Naive thymus-derived CD4-positive, alpha-beta T cell (primary cell): ENCODE measurements around the gene GRIP2. TPM values are rescaled to one million over a fixed set of nuclear protein-coding genes. Genes with fewer than 3 reads are reported as not detected.

Experiments
- ATAC-seq: fragments of 150-1000 bp; cut with Tn5 transposase; 2 replicates; pipeline ENCODE4 v1.10.0; 2021; ENCODE audit warnings: mild to moderate bottlenecking, moderate library complexity
- CTCF ChIA-PET: fragments of 350-600 bp; sonication (Branson Sonifier 250); formaldehyde crosslinking; loops from one replicate; lab custom pipeline; 2021; ENCODE audit warnings: antibody characterized with exemption; lab: Charles Lee
- POLR2A ChIA-PET: fragments of 350-600 bp; sonication (Branson Sonifier 250); formaldehyde crosslinking; loops from one replicate; lab custom pipeline; 2021; ENCODE audit warnings: antibody characterized with exemption, inconsistent platforms; lab: Charles Lee
- DNase-seq, 9 donors: peaks; one replicate each; pipeline versions ENCODE4 v3.0.0 to v3.0.0-alpha.2; 2020 to 2022; ENCODE audit warnings: mixed read lengths in 1 of 9
- H3K27ac ChIP-seq: one replicate; pipeline ENCODE4 v1.7.0; 2013; ENCODE audit warnings: mild to moderate bottlenecking, low read depth, low read length, moderate library complexity
- H3K27me3 ChIP-seq, 2 donors: one replicate each; pipeline ENCODE4 v1.7.0; 2013; ENCODE audit warnings: low read length in 2 of 2, mild to moderate bottlenecking in 2 of 2, moderate library complexity in 2 of 2; ENCODE audit not compliant: control insufficient read depth in 2 of 2, insufficient read depth in 2 of 2
- H3K36me3 ChIP-seq, 3 experiments: 1 replicate in 2 of 3; 2 replicates in 1 of 3; pipeline ENCODE4 v1.7.0; 2013; ENCODE audit warnings: low read length in 3 of 3, mild to moderate bottlenecking in 3 of 3, moderate library complexity in 1 of 3; ENCODE audit not compliant: insufficient read depth in 3 of 3, control insufficient read depth in 2 of 3
- H3K4me1 ChIP-seq, 2 donors: one replicate each; pipeline ENCODE4 v1.7.0; 2013; ENCODE audit warnings: low read length in 2 of 2, mild to moderate bottlenecking in 2 of 2, moderate library complexity in 1 of 2; ENCODE audit not compliant: control insufficient read depth in 2 of 2, insufficient read depth in 2 of 2
- H3K4me3 ChIP-seq: 2 replicates; pipeline ENCODE4 v1.7.0; 2013; ENCODE audit warnings: mild to moderate bottlenecking, low read length
- H3K9me3 ChIP-seq, 3 experiments: 1 replicate in 2 of 3; 2 replicates in 1 of 3; pipeline ENCODE4 v1.7.0; 2013; ENCODE audit warnings: low read length in 3 of 3; ENCODE audit not compliant: control insufficient read depth in 2 of 3
- H3K27ac Mint-ChIP-seq, 9 donors: one replicate each; pipeline ENCODE4 v1.8.0; 2020 to 2022; ENCODE audit warnings: mixed read lengths in 9 of 9, mild to moderate bottlenecking in 8 of 9, moderate library complexity in 5 of 9, inconsistent platforms in 2 of 9
- H3K27me3 Mint-ChIP-seq, 5 donors: one replicate each; pipeline ENCODE4 v1.8.0; 2021 to 2022; ENCODE audit warnings: mixed read lengths in 5 of 5, mild to moderate bottlenecking in 1 of 5
- H3K36me3 Mint-ChIP-seq, 5 donors: one replicate each; pipeline ENCODE4 v1.8.0; 2020 to 2022; ENCODE audit warnings: mixed read lengths in 5 of 5, mild to moderate bottlenecking in 3 of 5, inconsistent platforms in 1 of 5
- H3K4me1 Mint-ChIP-seq, 7 donors: one replicate each; pipeline ENCODE4 v1.8.0; 2020 to 2022; ENCODE audit warnings: mixed read lengths in 7 of 7, mild to moderate bottlenecking in 3 of 7, inconsistent platforms in 1 of 7
- H3K4me3 Mint-ChIP-seq, 10 donors: one replicate each; pipeline ENCODE4 v1.8.0; 2020 to 2022; ENCODE audit warnings: mild to moderate bottlenecking in 10 of 10, mixed read lengths in 10 of 10, moderate library complexity in 6 of 10, inconsistent platforms in 2 of 10
- H3K9me3 Mint-ChIP-seq, 11 donors: one replicate each; pipeline ENCODE4 v1.8.0; 2020 to 2022; ENCODE audit warnings: mixed read lengths in 11 of 11, mild to moderate bottlenecking in 4 of 11, inconsistent platforms in 1 of 11, moderate library complexity in 1 of 11
- intact Hi-C, 2 donors: fragments of 100-400 bp; cut with micrococcal nuclease; formaldehyde crosslinking; loops; one replicate each; pipeline ENCODE4 v1.15.1; 2023
- polyA plus RNA-seq, 2 donors: library from polyadenylated mRNA; unstranded; fragments of 300-500 nt; fragmentation: Illumina TruSeq; gene quantifications; one replicate each; pipeline ENCODE4 v1.2.3, GENCODE V29; 2021
- total RNA-seq, 6 experiments: library from RNA in 5 of 6; stranded (reverse) in 5 of 6; gene quantifications; 1 replicate in 5 of 6; 2 replicates in 1 of 6; pipeline ENCODE4 v1.2.3 and lab custom pipeline; 2021 to 2026

The GRIP2 gene
- total and polyA plus RNA-seq, 7 experiments from 2014 or later: not detected

DNA sequence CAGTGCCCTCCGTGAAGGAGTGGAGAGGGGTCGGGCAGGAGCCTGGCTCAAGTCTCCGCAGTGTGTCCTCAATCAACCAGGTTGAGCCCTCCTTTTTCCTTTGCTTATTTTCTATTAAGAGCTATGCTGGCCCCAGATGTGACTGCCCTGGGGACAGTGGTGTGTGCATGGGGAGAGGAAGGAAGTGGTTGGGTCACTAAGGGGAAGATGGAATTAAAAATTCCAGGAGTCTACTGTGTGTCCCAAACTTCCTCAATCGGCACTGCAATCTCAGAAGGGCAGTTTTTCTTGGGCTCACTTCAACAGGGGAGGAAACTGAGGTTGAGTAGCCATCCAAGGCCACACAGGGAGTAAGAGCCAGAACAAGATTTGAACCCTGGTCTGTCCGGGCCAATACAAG, 13.7 kb upstream of the GRIP2 start:
- no peak overlapping the region for H3K4me3 Mint-ChIP-seq
- Histone ChIP-seq H3K27ac (no peak overlapping the region), H3K4me3 (no peak overlapping the region), H3K9me3 (no peaks in the 10 kb centered on the region), H3K27me3 (no peaks in the 10 kb centered on the region), H3K36me3 (no peaks in the 10 kb centered on the region), H3K4me1 (no peaks in the 10 kb centered on the region)
- H3K36me3 Mint-ChIP-seq: peaks cover 0 to 4% (median 0%) of the 10 kb centered on the region in 5 donors
- no peaks in the 10 kb centered on the region for H3K9me3 Mint-ChIP-seq
- ATAC-seq: no peak
- intact Hi-C loops: no loop called here
- H3K27ac Mint-ChIP-seq: no peak overlapping the region
- ChIA-PET CTCF (interaction anchor here (0.6 kb wide), 1 partner anchor 88 kb away, joined by 4 read pairs; no protein-coding TSS in a partner anchor), POLR2A (no interaction called here)
- DNase-seq: no peak
- peaks cover 7 to 13% (median 10%) of the 10 kb centered on the region in 7 donors for H3K4me1 Mint-ChIP-seq
- peaks cover 35 to 76% (median 56%) of the 10 kb centered on the region in 5 donors for H3K27me3 Mint-ChIP-seq

DNA sequence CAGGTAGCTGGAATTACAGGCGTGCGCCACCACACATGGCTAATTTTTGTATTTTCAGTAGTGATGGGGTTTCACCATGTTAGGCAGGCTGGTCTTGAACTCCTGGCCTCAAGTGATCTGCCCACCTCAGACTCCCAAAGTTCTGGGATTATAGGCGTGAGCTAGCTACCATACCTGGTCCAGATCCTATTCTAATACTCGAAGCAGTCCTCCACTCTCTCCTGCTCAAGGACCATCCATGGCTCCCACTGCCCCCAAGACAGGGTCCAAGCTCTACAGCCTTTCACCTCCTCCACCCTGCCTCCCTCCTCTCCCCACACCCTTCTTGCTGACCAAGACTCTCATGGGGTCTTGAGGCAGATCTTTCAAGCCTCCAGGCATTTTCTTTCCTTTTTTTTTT, 12.6 kb upstream of the GRIP2 start:
- POLR2A ChIA-PET: no interaction called here
- intact Hi-C loops: no loop called here
- CTCF ChIA-PET: interaction anchor here (0.6 kb wide), 1 partner anchor 99 kb away, joined by 3 read pairs; the partner anchor contains the start of gene CCDC174

DNA sequence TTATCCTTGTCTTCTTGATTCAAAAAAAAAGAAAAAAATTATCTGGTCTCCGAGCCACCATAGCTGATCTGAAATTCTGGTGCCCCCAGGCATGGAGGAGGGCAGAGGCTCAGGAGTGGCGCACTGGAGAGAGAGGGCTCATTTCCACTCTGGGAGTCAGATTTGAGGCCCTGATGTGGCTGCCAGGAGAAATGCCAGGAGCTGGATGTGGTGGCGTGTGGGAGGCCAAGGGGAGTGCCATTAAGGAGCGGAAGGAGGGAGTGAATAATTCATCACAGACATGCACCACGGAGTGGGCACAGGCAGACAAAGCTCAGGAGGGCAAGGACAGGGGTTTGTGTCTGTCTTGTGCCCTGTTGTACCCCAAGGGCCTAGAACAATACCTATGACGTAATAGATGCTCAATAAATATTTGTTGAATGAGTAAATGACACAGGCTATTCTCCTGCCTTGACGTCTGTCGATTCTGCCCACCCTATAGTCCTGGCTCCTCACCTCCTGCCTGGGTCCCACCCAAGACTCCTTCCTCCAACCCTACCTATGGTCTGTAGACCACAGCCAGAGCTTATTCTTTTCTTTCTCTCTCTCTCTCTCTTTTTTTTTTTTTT, 12.0 kb upstream of the GRIP2 start:
- H3K4me3 ChIP-seq: no peak overlapping the region
- no peaks in the 10 kb centered on the region for H3K27me3 ChIP-seq
- H3K4me1 ChIP-seq: no peaks in the 10 kb centered on the region
- no peaks in the 10 kb centered on the region for H3K36me3 ChIP-seq
- H3K27me3 Mint-ChIP-seq: peaks cover 42 to 86% (median 58%) of the 10 kb centered on the region in 5 donors
- peaks cover 0 to 4% (median 0%) of the 10 kb centered on the region in 5 donors for H3K36me3 Mint-ChIP-seq
- no peak overlapping the region for H3K4me3 Mint-ChIP-seq
- ATAC-seq (no peak), DNase-seq (no peak)
- peaks cover 7 to 14% (median 10%) of the 10 kb centered on the region in 7 donors for H3K4me1 Mint-ChIP-seq
- POLR2A ChIA-PET: no interaction called here
- H3K9me3 Mint-ChIP-seq: no peaks in the 10 kb centered on the region
- CTCF ChIA-PET: interaction anchor here (0.6 to 0.7 kb wide), 2 partner anchors 9 to 33 kb away, joined by 7 read pairs; no protein-coding TSS in a partner anchor
- H3K27ac Mint-ChIP-seq: no peak overlapping the region
- intact Hi-C loops: no loop called here
- no peaks in the 10 kb centered on the region for H3K9me3 ChIP-seq
- no peak overlapping the region for H3K27ac ChIP-seq

More for the DNA sequence above, 12.6 kb upstream of the GRIP2 start:
- Histone ChIP-seq H3K4me1 (no peaks in the 10 kb centered on the region), H3K4me3 (no peak overlapping the region), H3K36me3 (no peaks in the 10 kb centered on the region), H3K27ac (no peak overlapping the region), H3K9me3 (no peaks in the 10 kb centered on the region), H3K27me3 (no peaks in the 10 kb centered on the region)
- Mint-ChIP-seq H3K9me3 (no peaks in the 10 kb centered on the region), H3K4me1 (peaks cover 7 to 16% (median 10%) of the 10 kb centered on the region in 7 donors), H3K27ac (no peak overlapping the region), H3K27me3 (peaks cover 41 to 87% (median 60%) of the 10 kb centered on the region in 5 donors), H3K4me3 (no peak overlapping the region), H3K36me3 (peaks cover 0 to 4% (median 0%) of the 10 kb centered on the region in 5 donors)
- DNase-seq: no peak
- ATAC-seq: no peak

DNA sequence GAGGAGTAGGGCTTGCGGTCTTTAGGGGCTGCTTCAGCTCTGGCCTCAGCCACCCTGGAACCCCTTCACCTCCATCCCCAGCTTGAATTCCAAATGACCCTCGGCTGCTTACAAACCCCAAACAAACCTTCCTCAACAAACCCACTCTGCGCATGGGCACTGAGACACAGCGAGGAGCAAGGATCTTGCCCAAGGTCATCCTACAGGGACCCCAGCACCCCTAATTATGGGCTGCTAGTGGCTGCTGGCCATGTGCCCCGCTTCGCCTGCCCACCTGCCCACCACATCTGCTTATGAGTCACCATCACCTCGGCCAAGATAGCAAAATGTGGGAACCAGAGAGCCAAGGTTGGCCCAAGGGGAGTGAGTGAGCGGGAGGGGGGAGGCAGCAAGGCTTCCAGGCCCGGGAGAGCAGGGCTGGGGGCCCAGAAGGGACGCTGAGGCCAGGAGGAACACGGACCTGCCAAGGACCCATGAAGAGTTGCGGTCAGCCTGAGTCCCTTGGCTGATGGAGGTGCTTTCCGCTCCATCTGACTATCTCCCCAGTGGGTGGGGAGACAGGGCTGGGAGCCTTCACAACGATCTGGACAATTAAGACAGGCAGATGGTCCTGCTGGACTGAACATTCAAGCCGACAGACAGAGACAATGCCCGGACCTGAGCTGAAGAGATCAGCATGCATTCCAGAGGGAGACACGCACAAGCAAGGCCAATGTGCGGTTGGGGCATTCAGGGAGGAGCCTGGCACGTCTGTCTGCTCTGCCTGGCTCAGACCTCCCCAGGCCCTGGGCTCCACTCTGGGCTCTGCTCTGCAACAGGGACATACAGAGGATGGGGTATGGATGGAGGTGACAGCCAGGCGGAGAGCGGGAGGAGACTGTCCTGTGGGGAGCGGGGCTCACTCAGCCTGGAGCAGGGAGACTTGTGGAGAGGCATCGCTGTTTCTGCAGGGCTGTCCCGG, 10.8 kb upstream of the GRIP2 start:
- ChIA-PET POLR2A (no interaction called here), CTCF (no interaction called here)
- intact Hi-C loops: no loop called here
- peaks cover 0 to 4% (median 0%) of the 10 kb centered on the region in 5 donors for H3K36me3 Mint-ChIP-seq
- H3K4me1 Mint-ChIP-seq: peaks cover 4 to 13% (median 6%) of the 10 kb centered on the region in 7 donors
- Histone ChIP-seq H3K9me3 (no peaks in the 10 kb centered on the region), H3K36me3 (no peaks in the 10 kb centered on the region), H3K27me3 (no peaks in the 10 kb centered on the region), H3K4me1 (no peaks in the 10 kb centered on the region), H3K4me3 (no peak overlapping the region), H3K27ac (no peak overlapping the region)
- DNase-seq: no peak
- H3K9me3 Mint-ChIP-seq: no peaks in the 10 kb centered on the region
- H3K27ac Mint-ChIP-seq: no peak overlapping the region
- no peak for ATAC-seq
- H3K4me3 Mint-ChIP-seq: no peak overlapping the region
- peaks cover 35 to 78% (median 53%) of the 10 kb centered on the region in 5 donors for H3K27me3 Mint-ChIP-seq

DNA sequence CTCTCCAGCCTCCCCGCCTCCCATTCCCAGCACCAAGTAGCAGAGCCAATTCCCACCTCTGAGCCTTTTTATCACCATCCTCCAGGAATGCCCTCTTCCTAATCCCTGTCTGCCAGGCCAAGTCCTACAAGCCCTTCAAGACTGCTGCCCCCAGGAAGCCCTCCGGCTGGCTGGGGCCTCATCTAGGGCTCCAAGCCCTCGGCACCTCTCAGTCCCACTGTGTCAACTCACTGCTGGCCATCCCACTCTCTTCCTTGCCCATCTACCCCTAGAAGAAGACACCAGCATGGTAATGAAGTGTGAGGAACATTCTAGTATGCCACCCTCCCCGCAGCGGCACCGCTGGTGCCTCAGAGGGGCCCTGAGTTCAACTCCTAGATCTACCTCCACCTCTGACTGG, 10.0 kb upstream of the GRIP2 start:
- Mint-ChIP-seq H3K27ac (no peak overlapping the region), H3K36me3 (peaks cover 0 to 4% (median 0%) of the 10 kb centered on the region in 5 donors), H3K4me1 (peaks cover 0 to 8% (median under 1%) of the 10 kb centered on the region in 7 donors), H3K27me3 (peaks cover 30 to 70% (median 52%) of the 10 kb centered on the region in 5 donors), H3K4me3 (no peak overlapping the region), H3K9me3 (peaks cover 0 to 1% (median 0%) of the 10 kb centered on the region in 11 donors)
- intact Hi-C loops: no loop called here
- Histone ChIP-seq H3K9me3 (no peaks in the 10 kb centered on the region), H3K27me3 (no peaks in the 10 kb centered on the region), H3K4me1 (no peaks in the 10 kb centered on the region), H3K4me3 (no peak overlapping the region), H3K36me3 (no peaks in the 10 kb centered on the region), H3K27ac (no peak overlapping the region)
- ChIA-PET POLR2A (no interaction called here), CTCF (no interaction called here)
- no peak for DNase-seq
- ATAC-seq: no peak

DNA sequence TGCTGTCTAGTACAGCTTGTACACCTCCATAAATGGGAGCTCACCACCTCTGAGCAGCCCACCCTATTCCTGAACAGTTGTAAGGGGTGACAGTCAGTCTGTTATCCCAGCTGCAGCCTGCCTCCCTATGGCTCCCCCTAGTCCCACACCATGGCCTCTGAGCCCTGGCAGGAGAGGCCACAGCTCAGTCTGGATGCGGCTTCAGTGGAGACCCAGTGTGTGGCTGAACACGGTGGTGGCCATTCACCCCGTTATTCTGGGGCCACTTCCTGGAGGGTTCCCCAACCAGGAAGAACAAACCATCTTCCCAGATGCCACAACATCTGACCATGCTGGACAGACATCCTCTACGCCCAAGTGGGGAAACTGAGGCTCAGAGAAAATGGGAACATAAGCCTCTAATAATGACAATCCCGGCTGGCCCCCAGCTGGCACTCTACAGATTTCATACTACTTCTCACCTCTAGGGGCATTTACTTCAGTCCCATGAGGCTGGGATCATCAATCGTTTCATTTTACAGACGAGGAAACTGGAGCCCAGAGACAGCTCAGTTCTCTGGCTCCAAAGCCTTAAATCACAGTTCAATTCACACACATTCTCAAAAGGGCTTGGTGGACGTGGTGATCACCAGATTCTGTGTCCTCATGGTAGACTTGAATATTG, 9.2 kb upstream of the GRIP2 start:
- intact Hi-C loops: no loop called here
- Mint-ChIP-seq H3K36me3 (peaks cover 0 to 4% (median 0%) of the 10 kb centered on the region in 5 donors), H3K27me3 (peaks cover 26 to 65% (median 46%) of the 10 kb centered on the region in 5 donors), H3K9me3 (peaks cover 0 to 1% (median 0%) of the 10 kb centered on the region in 11 donors), H3K27ac (no peak overlapping the region), H3K4me3 (no peak overlapping the region), H3K4me1 (peaks cover 0 to 8% (median 0%) of the 10 kb centered on the region in 7 donors)
- Histone ChIP-seq H3K9me3 (no peaks in the 10 kb centered on the region), H3K4me3 (no peak overlapping the region), H3K27me3 (no peaks in the 10 kb centered on the region), H3K36me3 (no peaks in the 10 kb centered on the region), H3K27ac (no peak overlapping the region), H3K4me1 (no peaks in the 10 kb centered on the region)
- CTCF ChIA-PET: no interaction called here
- no peak for DNase-seq
- ATAC-seq: no peak
- POLR2A ChIA-PET: no interaction called here
